ENCODE data around the gene MCUB.

MCUB gene

GRCh38 chr4:109703664-109704361 lies 143.8 kb downstream of the MCUB start:
- Histone ChIP-seq H3K9me3 (ENCODE audit: control insufficient read depth, low read length) (no peaks in the 10 kb centered on the region), H3K27me3 (ENCODE audit: control insufficient read depth, insufficient read depth, low read length) (no peaks in the 10 kb centered on the region), H3K9ac (no peak overlapping the region), H3K4me1 (peaks cover 3% of the 10 kb centered on the region), H3K4me2 (ENCODE audit: low read length) (peak overlapping the region; percentile 86), H2AFZ (peak overlapping the region; percentile 91), H3K4me3 (ENCODE audit: low read depth, low read length) (peak overlapping the region; percentile 76), H3K36me3 (ENCODE audit: control insufficient read depth, insufficient read depth, low read length) (no peaks in the 10 kb centered on the region), H3K27ac (peak overlapping the region; percentile 63), H3K79me2 (no peaks in the 10 kb centered on the region)
- no peak for TF ChIP-seq CTCF (IDR thresholded peaks at IDR 0.05)

DNA sequence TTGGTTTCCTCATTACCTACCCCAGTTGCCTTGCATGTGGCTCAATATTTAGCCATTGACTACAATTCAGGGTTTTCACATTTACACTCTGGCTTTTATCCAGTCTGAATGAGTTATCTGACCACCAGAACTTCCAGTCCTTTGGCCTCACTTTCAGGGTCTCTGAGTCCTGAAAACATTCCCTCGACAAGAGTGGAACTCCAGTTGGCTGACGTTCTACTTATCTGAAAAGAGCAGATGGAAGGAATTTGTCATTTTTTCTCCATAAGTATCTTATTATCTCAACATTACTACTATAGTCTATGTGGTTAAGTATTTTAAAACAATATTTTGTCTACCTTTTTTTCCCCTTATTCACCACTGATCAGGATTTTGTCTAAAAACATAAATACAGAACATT lies 148.4 kb downstream of the MCUB start:
- Histone ChIP-seq H3K27ac (no peak overlapping the region), H3K79me2 (no peaks in the 10 kb centered on the region), H3K9ac (no peak overlapping the region), H3K4me1 (no peaks in the 10 kb centered on the region), H3K27me3 (ENCODE audit: control insufficient read depth, insufficient read depth, low read length) (no peaks in the 10 kb centered on the region), H3K4me3 (ENCODE audit: low read depth, low read length) (no peak overlapping the region), H3K36me3 (ENCODE audit: control insufficient read depth, insufficient read depth, low read length) (no peaks in the 10 kb centered on the region), H3K9me3 (ENCODE audit: control insufficient read depth, low read length) (no peaks in the 10 kb centered on the region), H2AFZ (no peak overlapping the region), H3K4me2 (ENCODE audit: low read length) (no peak overlapping the region)
- TF ChIP-seq CTCF (IDR thresholded peaks at IDR 0.05): no peak

DNA sequence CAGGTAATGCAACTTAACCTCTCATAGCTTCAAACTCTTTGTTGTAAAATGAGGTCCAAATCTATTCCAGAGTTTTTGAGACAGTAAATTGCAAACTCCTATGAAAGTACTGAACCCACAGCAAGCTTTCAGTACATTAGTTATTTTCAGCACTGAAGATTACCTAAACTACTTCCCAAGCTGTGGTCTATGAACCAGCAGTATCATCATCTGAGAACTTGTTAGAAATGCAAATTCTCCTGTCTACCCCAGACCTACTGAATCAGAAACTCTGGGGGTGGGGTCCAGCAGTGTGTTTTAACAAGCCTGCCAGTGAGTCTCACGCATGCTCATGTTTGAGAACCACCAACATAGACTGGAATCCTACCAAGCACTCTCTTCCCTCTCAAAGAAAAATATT lies 148.9 kb downstream of the MCUB start:
- H3K9me3 ChIP-seq (ENCODE audit: control insufficient read depth, low read length): no peaks in the 10 kb centered on the region
- H3K27me3 ChIP-seq (ENCODE audit: control insufficient read depth, insufficient read depth, low read length): no peaks in the 10 kb centered on the region
- H3K4me3 ChIP-seq (ENCODE audit: low read depth, low read length): no peak overlapping the region
- H3K27ac ChIP-seq: no peak overlapping the region
- H3K36me3 ChIP-seq (ENCODE audit: control insufficient read depth, insufficient read depth, low read length): no peaks in the 10 kb centered on the region
- no peaks in the 10 kb centered on the region for H3K79me2 ChIP-seq
- no peaks in the 10 kb centered on the region for H3K4me1 ChIP-seq
- TF ChIP-seq CTCF (IDR thresholded peaks at IDR 0.05): no peak
- H2AFZ ChIP-seq: no peak overlapping the region
- no peak overlapping the region for H3K4me2 ChIP-seq (ENCODE audit: low read length)
- H3K9ac ChIP-seq: no peak overlapping the region

- no peak overlapping the region for H3K4me3 ChIP-seq (ENCODE audit: low read depth, low read length)
- H3K4me1 ChIP-seq: no peaks in the 10 kb centered on the region
- H3K27ac ChIP-seq: no peak overlapping the region
- H3K9ac ChIP-seq: no peak overlapping the region
- H3K9me3 ChIP-seq (ENCODE audit: control insufficient read depth, low read length): no peaks in the 10 kb centered on the region
- no peak overlapping the region for H3K4me2 ChIP-seq (ENCODE audit: low read length)
- H3K36me3 ChIP-seq (ENCODE audit: control insufficient read depth, insufficient read depth, low read length): no peaks in the 10 kb centered on the region
- no peak for TF ChIP-seq CTCF (IDR thresholded peaks at IDR 0.05)
- H3K27me3 ChIP-seq (ENCODE audit: control insufficient read depth, insufficient read depth, low read length): no peaks in the 10 kb centered on the region
- no peak overlapping the region for H2AFZ ChIP-seq
- no peaks in the 10 kb centered on the region for H3K79me2 ChIP-seq
Observed at GRCh38 chr4:109713500-109713899, 153.5 kb downstream of the MCUB start.

- H3K4me3 ChIP-seq (ENCODE audit: low read depth, low read length): no peak overlapping the region
- H3K9me3 ChIP-seq (ENCODE audit: control insufficient read depth, low read length): no peaks in the 10 kb centered on the region
- H3K9ac ChIP-seq: no peak overlapping the region
- no peak for TF ChIP-seq CTCF (IDR thresholded peaks at IDR 0.05)
- no peak overlapping the region for H2AFZ ChIP-seq
- no peaks in the 10 kb centered on the region for H3K27me3 ChIP-seq (ENCODE audit: control insufficient read depth, insufficient read depth, low read length)
- peaks cover 12% of the 10 kb centered on the region for H3K79me2 ChIP-seq
- no peak overlapping the region for H3K4me2 ChIP-seq (ENCODE audit: low read length)
- H3K36me3 ChIP-seq (ENCODE audit: control insufficient read depth, insufficient read depth, low read length): no peaks in the 10 kb centered on the region
- H3K4me1 ChIP-seq: no peaks in the 10 kb centered on the region
- H3K27ac ChIP-seq: no peak overlapping the region
Observed at GRCh38 chr4:109718759-109719158, 158.7 kb downstream of the MCUB start.

Measured in parathyroid adenoma (tissue), 2 donors.